Middle frontal gyrus (tissue), 1 donor: ENCODE measurements around the gene ZFP36L1.
"Not testable (repeated sequence)": the region's sequence is repeated elsewhere in the genome, so short reads cannot be mapped to it uniquely, and the experiment has no call there.

Experiments
- DNase-seq: peaks from one replicate; pipeline ENCODE4 v3.0.0-alpha.2; 2015; ENCODE audit warnings: low spot score; ENCODE audit errors: extremely low spot score

ZFP36L1 gene

DNA sequence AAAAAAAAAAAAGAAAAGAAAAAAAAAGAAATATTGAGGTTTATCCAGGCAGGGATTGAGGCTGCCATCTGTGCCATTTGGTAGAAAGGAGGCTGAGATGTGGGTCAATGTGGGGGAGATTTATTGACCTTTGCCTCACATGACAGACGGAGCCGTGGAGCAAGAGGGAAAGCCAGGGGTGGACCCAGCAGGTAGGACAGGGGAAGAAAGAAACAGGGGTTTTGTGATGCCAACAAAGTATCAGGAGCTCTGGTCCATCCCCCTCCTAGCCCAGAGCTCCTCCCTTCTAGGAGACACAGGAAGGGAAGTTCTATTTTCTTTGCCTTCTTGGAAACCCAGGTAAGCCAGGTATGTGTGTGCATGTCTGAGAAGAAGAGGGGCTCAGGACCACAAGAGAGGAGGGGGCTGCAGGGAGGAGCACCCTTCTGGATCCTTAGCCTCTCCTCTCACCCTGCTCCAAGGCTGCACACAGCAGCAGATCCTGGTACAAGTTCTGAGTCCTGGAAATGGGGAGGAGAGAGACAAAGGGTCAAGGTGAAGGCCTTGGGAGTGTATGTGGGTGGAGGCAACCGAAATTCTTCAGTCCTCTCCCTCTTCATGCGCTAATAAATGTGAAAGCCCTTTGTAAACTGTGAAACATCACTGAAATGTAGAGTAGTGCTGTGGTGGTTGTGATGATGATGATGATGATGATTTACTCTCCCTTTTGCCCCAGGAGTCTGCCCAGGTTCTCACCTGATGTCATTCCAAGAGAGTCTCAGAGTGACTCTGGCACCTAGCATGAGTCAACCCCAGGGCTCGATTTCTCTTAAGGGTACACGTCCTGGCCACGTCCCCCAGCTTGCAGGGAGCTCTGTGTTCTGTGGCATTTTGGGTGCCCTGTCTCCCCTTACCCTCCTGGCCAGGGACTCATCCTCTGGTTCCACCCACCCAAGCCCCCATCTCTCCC is 26.3 kb downstream of the ZFP36L1 start:
- DNase-seq = no peak

DNA sequence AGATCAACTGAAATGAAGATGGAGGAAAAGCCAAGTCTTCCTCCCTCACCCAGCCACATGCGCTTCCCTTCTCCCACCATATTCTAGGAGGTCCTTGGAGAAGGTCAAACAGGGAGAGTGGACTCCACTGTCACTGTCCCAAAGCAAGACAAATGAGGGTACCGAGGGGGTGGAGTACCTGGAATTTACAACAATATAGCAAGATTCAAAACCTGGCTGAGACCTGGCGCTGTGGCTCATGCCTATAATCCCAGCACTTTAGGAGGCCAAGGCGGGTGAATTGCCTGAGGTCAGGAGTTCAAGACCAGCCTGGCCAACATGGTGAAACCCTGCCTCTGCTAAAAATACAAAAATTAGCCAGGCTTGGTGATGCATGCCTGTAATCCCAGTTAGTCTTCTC is 29.0 kb downstream of the ZFP36L1 start:
- DNase-seq = not testable (repeated sequence)

DNA sequence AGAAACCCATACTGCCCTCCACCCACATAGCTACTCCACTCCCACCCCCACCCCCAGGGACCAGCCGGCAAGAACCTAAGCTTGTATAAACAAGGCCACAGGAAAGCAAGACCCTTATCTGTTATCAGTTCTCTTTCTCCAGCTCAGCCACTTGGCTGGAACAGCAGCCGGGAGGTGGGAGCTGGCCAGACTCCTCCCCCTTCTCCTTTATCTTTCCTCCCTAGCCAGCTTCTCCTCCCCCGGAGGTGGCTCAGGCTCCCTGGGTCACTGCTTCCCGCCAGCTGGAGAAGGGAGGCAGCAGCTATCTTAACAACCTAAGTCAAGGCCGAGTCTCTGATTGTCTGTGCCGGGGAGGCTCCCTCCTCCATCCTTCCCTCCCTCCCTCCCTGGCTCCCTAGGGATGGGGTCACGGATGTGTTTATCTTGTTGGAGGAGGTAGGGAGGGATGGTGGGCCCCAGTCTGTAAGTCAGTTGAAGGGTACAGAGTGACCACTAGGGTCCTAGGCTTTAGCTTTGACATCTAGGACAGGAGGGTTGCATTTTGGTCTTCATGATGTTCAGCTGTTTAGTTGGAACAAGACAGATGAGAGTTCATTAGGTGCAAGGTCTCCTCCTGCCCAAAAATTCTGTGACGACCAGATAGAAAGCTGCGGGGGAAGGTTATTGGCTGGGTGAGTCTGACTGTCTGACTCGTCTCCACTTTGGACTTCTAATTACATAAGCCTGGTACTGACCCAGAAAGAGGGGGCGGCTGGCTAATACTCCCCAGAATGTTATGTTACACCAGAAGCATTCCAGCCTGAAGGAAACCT is 29.7 kb downstream of the ZFP36L1 start:
- DNase-seq = no peak

DNA sequence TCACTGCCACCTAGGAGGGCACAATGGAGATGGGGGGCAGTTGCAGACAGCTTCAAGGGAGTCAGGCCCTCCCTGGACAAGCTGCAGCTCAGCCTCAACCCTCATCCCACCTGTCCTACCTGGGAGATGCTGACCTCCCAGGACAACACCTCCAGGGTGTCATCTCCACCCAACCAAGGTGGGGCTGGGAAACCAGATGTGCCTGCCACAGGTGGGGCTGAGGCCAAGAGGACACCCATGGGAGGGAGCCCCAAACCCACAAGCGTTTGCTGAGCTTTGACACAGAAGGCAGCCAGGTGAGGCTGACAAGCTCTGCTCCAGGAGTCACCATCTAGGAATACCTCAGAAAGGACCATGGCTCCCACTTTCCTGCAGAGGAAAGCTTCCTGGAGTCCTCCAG is 31.5 kb downstream of the ZFP36L1 start:
- no peak for DNase-seq

DNA sequence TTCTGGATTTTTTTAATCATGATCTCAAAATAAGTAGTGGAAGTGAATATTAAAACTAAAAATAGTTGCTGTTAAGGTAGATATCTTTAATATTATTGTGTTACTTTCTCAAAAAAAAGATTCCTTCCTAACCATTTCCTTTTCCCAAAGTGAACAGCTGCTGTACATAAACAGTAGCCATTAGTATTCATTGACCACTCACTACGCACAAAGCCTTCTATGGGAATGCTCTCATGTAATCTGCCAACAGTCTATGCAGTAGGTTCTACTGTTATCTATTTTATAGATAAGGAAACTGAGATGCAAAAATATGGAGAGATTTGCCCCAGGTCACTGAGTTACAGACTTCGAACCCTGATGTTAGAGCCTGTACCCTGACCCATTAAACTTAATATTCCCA is 32.1 kb downstream of the ZFP36L1 start:
- DNase-seq = no peak

DNA sequence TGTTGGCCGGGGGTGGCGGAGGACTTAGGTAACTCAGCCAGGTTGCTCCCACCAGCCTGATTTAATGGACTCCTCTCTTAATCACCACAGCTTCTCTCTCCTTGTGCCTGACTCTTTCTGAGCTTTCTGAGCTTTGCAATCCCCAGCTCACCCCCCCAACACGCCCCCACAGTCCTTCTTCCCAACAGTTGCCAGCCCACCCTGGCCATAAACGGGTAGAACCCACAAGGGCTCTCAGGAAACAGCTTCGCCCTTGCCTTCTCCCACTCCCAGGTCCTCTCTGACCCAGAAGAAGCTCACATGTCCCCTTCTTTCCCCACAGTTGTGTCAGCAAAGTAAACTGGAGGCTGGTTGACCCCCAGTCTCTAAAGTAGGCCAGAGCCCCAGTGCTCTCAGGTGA is 32.9 kb downstream of the ZFP36L1 start:
- no peak for DNase-seq

DNA sequence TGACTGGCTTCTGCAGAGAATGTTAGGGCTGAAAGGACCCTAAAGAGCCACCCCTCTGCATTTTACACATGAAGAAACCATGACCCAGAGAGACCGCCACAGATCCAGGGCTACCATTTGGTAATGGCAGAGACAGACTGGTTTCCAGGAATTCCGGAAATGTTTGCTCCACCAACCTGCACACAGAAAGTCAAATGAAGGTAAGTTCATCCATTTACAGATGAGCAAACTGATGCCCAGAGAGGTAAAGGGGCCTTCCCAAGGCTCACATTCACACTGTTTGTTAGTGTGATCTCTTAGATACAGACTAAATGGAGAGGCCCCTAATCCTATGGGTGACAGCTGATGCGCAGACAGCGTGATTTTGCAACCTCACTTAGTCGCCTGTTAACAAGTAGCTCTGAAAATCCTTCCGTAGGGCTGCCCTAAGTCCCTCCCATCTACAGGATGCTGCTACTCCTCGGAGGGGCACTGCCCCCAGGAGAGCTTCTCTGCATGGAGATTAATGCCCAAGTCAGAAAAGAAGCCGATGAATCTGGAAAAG is 33.8 kb downstream of the ZFP36L1 start:
- no peak for DNase-seq

DNA sequence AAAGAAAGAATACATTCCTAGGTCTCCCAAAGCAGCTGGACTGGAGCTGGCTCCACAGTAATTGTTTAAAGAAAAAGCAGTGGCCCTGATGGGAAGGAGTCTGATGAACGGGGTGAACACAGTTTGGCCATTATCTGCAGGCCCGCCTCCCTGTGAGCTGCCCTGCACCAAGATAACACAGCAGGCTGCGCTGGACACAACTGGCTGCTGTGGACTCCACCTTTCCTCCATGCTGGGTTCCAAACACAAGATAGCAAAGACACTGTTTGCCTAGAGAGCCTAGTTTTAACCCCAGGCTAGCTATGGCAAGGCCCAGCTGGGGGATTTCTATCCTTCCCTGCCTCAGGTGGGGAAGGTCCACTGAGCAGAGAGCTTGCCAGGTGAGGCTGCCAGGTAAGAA is 34.6 kb downstream of the ZFP36L1 start:
- DNase-seq = no peak

DNA sequence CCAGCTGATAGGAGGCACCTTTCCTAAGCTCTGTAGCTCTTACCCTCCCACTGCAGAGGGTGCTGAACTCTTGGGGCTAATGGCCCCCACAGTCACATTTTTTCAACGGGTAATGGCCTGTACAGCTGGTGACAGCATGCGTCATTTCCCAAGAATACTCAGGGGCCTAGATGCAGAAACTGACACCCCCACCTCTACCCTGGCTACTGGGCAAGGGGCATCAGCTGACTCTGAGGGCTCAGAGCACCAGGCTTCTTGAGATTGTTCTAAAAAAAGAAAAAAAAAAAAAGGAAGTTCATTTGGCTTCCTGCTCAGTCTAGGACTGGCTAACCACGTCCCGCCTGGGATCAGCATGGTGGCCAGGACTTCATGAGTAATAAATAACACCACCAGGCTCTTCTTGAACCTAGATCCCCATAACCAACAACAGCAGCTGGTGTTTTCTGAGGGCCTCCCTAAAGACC is 35.2 kb downstream of the ZFP36L1 start:
- no peak for DNase-seq

DNA sequence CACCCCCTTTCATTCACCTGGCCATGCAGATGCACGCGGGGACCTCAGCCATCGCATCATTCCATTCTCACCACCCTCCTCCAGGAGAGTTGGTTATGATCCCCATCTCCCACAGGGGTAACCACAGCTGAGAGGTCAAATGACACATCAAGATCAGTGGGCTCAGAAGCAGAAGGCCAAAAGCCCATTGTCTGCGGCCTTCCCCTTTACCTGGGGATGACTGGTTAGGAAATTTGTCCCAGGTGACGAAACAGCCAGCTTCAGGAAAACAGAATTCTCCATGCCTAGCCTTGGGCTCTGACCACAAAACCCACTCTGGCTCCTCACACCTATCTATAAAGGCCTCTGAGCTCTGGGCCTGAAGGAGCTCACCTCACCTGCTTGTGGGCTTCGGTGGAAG is 36.1 kb downstream of the ZFP36L1 start:
- DNase-seq = no peak

DNA sequence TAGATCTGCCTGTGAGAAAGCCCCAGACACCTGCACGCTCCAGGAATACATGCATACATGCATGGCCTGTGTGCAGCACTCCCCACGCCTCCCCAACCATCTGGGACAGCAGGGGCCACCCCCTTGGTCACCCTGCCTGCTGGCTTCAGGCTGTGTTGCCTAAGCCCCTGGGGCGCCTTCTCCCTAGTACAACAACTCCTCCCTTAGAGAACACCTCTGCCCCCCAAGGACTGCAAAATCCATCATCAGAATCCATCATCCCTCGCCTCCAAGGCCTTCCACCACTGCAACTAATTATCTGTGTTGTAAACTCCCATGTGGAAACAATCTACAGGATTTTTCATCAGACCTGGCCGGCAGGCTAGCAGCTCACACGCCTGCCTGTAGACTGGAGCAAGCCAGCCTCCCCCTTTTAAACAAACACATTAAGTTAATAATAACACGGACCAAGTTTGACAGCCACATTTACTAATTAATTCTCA is 36.8 kb downstream of the ZFP36L1 start:
- no peak for DNase-seq

DNA sequence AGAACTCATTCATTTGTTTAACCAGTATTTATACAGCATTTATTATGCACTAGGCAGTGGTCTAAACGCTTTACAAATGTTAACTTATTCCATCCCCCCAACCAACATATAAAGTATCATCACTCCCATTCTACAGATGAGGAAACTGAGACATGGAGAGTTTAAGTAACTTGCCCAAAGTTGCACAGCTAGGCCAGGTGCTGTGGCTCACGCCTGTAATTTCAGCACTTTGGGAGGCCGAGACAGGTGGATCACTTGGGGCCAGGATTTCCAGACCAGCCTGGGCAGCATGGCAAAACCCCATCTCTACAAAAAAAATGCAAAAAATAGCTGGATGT is 37.9 kb downstream of the ZFP36L1 start:
- DNase-seq = no peak

DNA sequence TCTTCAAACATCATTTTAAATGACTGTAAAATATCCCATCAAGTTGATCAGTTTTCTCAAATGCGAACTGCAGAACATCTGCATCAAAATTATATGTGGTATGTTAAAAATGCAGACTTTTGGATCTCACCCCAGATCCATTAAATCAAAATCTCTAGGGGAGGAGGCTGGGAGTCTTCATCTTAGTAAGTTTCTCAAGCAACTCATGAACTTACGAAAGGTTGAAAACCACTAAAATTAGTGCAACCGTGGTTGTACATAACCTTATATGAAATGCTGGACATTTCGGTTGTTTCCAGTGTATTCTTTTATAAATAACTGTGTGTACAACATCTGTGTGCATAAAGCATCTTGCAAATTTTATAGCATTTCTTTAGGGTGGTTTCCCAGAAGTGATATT is 39.2 kb downstream of the ZFP36L1 start:
- DNase-seq = no peak

DNA sequence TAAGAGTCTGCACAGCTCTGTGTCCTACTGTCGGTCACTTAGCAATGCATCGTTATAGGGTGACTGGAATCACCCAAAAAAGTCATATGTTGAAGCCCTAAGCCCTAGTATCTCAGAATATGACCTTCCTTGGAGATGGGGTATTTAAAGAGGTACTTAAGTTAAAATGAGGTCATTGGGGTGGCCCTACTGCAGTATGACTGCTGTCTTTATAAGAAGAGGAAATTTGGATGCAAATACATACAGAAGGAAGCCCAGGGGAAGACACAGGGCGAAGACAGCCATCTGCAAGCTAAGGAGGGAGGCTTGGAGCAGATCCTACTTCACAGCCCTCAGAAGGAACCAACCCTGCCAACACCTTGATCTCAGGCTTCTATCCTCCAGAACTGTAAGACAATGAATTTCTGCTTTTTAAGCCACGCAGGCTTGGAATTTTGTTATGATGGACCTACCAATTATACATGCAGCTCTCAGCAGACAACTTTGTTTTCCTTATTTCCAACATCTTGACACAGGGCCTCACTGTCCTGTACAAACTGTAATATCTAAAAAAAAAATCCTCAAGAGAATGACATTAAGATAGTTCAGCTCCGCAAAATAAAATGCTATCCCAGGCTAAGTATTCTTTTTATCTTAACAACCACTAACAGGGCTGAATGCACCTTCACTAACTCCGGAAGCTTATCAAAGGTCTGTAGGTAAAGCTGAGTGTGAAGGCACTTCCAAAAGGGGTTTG is 40.4 kb downstream of the ZFP36L1 start:
- no peak for DNase-seq

DNA sequence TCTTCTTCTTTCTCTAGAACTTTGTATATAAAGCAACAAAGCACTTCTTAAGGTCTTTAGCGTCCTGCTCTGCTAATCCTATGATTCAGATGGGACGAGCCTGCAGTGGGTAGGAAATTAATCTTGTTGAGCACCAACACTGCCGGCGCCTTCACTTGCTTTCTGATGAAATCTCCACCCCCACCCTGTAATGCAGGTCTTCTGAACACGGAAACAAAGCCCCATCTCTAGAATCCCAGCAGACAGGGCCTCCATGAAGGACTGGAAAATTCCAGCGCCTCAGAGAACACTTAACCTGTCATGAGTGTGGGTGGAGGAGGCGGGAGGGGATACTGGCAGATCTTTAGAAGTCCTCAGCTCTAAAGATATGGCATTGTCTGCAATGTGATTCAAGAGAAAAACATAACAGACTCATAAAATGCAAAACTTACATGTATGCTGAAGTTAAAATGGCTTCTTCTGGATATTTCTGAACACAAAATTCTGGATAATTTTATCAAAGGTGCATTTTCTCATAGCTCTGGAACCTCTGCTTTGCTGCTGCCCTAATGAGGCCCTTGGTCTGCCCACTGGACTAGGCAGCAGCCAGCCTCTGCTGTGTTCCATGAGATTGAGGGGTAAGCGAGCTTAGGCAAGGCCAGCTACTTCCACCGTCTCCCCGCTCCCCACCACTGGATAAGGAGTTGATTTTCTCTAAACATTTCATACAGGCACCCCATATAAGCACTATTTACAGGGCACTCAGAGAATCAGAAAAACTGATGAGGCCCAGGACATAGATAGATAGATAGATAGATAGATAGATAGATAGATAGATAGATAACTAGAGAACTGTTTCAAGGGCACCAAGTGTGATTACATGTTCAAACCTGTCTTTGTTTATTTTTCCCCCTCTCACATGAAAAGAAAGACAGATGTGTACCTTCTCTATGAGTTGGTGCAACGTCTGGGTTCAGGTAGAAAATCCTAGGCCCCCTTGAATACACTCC is 43.1 kb downstream of the ZFP36L1 start:
- no peak for DNase-seq

DNA sequence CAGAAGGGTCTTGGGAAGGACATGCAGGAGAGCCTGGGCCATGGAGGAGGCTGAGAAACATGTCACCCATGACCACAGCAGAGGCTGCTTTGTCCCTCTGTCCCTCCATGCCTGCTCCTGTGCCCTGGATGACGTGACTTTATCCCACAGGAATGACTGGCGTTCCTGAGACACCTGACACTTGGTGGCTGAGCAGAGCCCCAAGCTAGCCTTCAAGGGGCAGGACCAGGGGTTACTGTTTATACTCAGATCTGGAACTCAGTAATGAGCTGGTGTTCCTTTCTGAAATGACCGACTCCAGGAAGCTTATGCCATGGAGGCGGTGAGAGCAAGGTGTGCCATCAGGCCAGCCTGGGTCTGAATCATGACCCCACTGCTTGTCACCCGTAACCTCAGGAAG is 44.2 kb downstream of the ZFP36L1 start:
- DNase-seq = no peak

DNA sequence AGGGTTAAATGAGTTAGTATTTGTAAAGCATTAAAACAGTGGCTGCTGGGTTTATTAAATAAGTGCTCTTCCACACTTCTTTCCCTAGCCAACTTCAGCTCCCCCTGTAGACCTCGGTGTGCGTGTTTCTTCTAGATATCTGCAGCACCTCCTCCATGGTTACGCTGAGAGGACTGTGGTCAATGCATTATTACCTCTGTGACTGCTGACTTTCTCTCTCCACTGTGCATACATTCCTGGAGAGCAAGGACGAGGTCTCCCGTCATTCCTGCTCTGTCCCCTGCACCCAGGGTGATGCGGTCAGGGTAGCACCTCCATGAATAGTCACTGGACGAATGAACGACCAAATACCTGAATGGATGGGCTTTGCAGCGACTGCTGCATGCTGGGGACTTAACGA is 44.6 kb downstream of the ZFP36L1 start:
- no peak for DNase-seq

DNA sequence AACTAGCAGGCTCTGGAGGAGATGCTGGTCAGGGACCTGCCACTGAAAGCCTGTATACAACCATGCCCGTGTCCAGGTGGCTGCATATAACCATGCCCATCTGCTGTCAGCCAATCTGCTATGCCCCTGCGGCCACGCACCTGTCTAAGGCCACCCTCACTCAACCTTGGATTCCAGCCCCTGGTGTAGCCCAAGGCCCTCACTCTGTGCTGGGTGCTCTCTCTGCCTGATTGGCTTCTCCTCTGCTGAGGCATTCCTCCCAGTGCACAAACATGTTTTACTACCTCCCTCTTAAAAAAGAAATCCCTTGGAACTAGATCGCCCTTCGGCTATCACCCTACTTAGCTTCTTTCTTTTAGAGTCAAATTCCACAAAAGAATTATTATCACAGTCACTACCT is 45.5 kb downstream of the ZFP36L1 start:
- no peak for DNase-seq

DNA sequence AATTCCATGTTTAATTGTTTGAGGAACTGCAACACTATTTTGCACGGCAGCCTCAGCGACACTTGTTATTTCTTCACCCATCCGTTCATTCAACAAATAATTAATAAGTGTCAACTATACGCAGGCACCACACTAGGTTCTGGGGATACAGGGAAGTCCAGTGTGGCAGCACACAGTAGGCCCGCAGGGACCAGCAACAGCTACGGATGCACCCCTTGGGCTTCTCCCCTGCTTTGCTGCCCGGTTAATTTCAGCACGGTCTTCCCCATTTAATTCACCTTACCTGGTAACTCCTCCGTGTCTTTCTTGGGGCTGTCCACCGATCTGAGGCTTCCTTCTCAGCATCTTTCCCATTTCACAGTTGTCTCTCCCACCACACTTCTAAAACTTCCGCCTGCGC is 48.3 kb downstream of the ZFP36L1 start:
- no peak for DNase-seq

DNA sequence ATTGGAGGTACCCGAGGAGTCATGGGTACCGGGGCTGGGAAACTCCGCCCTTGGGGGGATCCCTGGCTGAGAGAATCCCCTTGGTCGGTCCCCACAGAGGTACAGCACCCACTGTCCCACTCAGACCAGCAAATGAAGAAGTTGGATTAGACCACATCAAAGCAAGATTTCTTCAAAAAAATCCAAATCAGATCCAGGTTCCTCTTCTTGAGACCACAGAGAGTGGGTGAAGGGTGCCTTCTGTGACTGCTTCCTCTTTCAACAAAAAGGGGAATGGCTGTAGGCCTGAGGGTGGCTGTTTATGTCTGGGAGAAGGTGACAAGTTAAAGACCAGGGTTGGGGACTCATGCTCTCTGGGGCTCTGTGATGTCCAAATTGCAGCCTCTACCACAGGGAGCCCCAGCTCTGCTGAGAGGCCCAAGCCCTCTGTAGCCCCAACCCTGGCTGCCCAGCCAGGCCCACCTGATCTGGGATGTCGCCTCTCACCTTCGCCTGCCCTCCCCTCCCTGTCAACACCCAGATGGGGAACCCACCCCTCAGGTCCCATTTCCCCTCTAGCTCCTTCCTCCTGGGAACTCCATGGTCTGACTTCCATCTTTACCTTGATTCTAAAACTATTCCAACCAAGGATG is 50.9 kb downstream of the ZFP36L1 start:
- no peak for DNase-seq
